Measurements from ENCODE around the gene DAGLA. TPM values are rescaled to one million over a fixed set of nuclear protein-coding genes. Genes with fewer than 3 reads are reported as not detected.

DAGLA gene
- total and polyA plus RNA-seq, 2 experiments from 2014 or later = 7.4 to 8.9 TPM

GRCh38 chr11:61701242-61701886, 21.2 kb downstream of the DAGLA start:
- H3K36me3 ChIP-seq (replicated peaks; ENCODE audit: insufficient read depth, low read depth) = no peaks in the 10 kb centered on the region
- H3K4me3 ChIP-seq = no peak overlapping the region
- H4K20me1 ChIP-seq (ENCODE audit: insufficient read depth, poor library complexity, severe bottlenecking) = peaks cover 4% of the 10 kb centered on the region
- no peaks in the 10 kb centered on the region for H3K9me2 ChIP-seq (replicated peaks; ENCODE audit: insufficient read depth)
- H3K9me3 ChIP-seq (ENCODE audit: low read depth) = no peaks in the 10 kb centered on the region
- no peak overlapping the region for H3K4me2 ChIP-seq
- WGBS (ENCODE audit: low lambda C conversion rate, missing lambda C conversion rate) = 56% methylated on average over 18 of the region's 18 CpGs
- TF ChIP-seq CTCF (IDR thresholded peaks at IDR 0.05; ENCODE audit: poor library complexity) = peak; percentile 23
- TF ChIP-seq EZH2phosphoT487 (IDR thresholded peaks at IDR 0.05; ENCODE audit: low read depth, severe bottlenecking, unreplicated experiment) = no peak
- H3K4me1 ChIP-seq (ENCODE audit: insufficient read depth) = peaks cover 49% of the 10 kb centered on the region
- no peak for DNase-seq (ENCODE audit: low spot score)
- H2AFZ ChIP-seq = no peak overlapping the region
- H3K27me3 ChIP-seq = no peaks in the 10 kb centered on the region
- peaks cover 29% of the 10 kb centered on the region for H3K79me2 ChIP-seq
- H3K27ac ChIP-seq = peak overlapping the region; percentile 47

- WGBS (ENCODE audit: low lambda C conversion rate, missing lambda C conversion rate) = 90% methylated on average over 11 of the region's 11 CpGs
- Histone ChIP-seq H3K4me3 (no peak overlapping the region), H3K27me3 (no peaks in the 10 kb centered on the region), H3K79me2 (peaks cover 24% of the 10 kb centered on the region), H4K20me1 (ENCODE audit: insufficient read depth, poor library complexity, severe bottlenecking) (peaks cover 5% of the 10 kb centered on the region), H3K9me3 (ENCODE audit: low read depth) (no peaks in the 10 kb centered on the region), H3K27ac (no peak overlapping the region), H3K4me2 (no peak overlapping the region), H2AFZ (no peak overlapping the region), H3K4me1 (ENCODE audit: insufficient read depth) (peaks cover 35% of the 10 kb centered on the region), H3K36me3 (replicated peaks; ENCODE audit: insufficient read depth, low read depth) (no peaks in the 10 kb centered on the region), H3K9me2 (replicated peaks; ENCODE audit: insufficient read depth) (no peaks in the 10 kb centered on the region)
- TF ChIP-seq EZH2phosphoT487 (IDR thresholded peaks at IDR 0.05; ENCODE audit: low read depth, severe bottlenecking, unreplicated experiment) (no peak), EZH2 (IDR thresholded peaks at IDR 0.05; ENCODE audit: borderline replicate concordance) (no peak), CTCF (IDR thresholded peaks at IDR 0.05; ENCODE audit: poor library complexity) (no peak)
- no peak for DNase-seq (ENCODE audit: low spot score)
Measured at GRCh38 chr11:61702701-61703312, 22.6 kb downstream of the DAGLA start.

- Histone ChIP-seq H3K27ac (no peak overlapping the region), H3K9me3 (ENCODE audit: low read depth) (no peaks in the 10 kb centered on the region), H3K79me2 (peaks cover 24% of the 10 kb centered on the region), H3K4me1 (ENCODE audit: insufficient read depth) (peaks cover 14% of the 10 kb centered on the region), H2AFZ (no peak overlapping the region), H3K4me2 (no peak overlapping the region), H3K27me3 (no peaks in the 10 kb centered on the region), H4K20me1 (ENCODE audit: insufficient read depth, poor library complexity, severe bottlenecking) (peaks cover 4% of the 10 kb centered on the region), H3K4me3 (no peak overlapping the region), H3K36me3 (replicated peaks; ENCODE audit: insufficient read depth, low read depth) (no peaks in the 10 kb centered on the region), H3K9me2 (replicated peaks; ENCODE audit: insufficient read depth) (no peaks in the 10 kb centered on the region)
- WGBS (ENCODE audit: low lambda C conversion rate, missing lambda C conversion rate) = 91% methylated on average over 11 of the region's 15 CpGs
- no peak for TF ChIP-seq CTCF (IDR thresholded peaks at IDR 0.05; ENCODE audit: poor library complexity)
- TF ChIP-seq EZH2 (IDR thresholded peaks at IDR 0.05; ENCODE audit: borderline replicate concordance) = no peak
- no peak for TF ChIP-seq EZH2phosphoT487 (IDR thresholded peaks at IDR 0.05; ENCODE audit: low read depth, severe bottlenecking, unreplicated experiment)
- DNase-seq (ENCODE audit: low spot score) = no peak
Measured at GRCh38 chr11:61704838-61705237, 24.6 kb downstream of the DAGLA start.

All from hepatocyte (in vitro differentiated cells).